IPS DF 6.9 (cell line): ENCODE measurements around the gene GCKR.
"Not testable (repeated sequence)": the region's sequence is repeated elsewhere in the genome, so short reads cannot be mapped to it uniquely, and the experiment has no call there.

Source experiments
- DNase-seq: peaks from one replicate; pipeline ENCODE4 v3.0.0-alpha.2; 2013; ENCODE audit warnings: low read depth, low spot score
- H3K27ac ChIP-seq: one replicate; pipeline ENCODE4 v1.5.1; 2013; ENCODE audit warnings: low read length, control low read depth
- H3K27me3 ChIP-seq: 2 replicates; pipeline ENCODE4 v1.6.1; 2013; ENCODE audit warnings: mild to moderate bottlenecking, low read length; ENCODE audit not compliant: control insufficient read depth, insufficient read depth
- H3K36me3 ChIP-seq: 2 replicates; pipeline ENCODE4 v1.6.1; 2013; ENCODE audit warnings: low read length; ENCODE audit not compliant: control insufficient read depth, insufficient read depth
- H3K4me1 ChIP-seq: 2 replicates; pipeline ENCODE4 v1.6.1; 2013; ENCODE audit warnings: low read length; ENCODE audit not compliant: control insufficient read depth, insufficient read depth
- H3K4me3 ChIP-seq: 2 replicates; pipeline ENCODE4 v1.5.1; 2013; ENCODE audit warnings: mild to moderate bottlenecking, low read length
- H3K9me3 ChIP-seq: 2 replicates; pipeline ENCODE4 v1.6.1; 2013; ENCODE audit warnings: low read length, inconsistent platforms; ENCODE audit not compliant: control insufficient read depth, insufficient read depth
- WGBS: extraction: QIAGEN DNeasy Blood & Tissue Kit; methylation state at CpG from one replicate; pipeline ENCODE4 v1.1.7; 2013; ENCODE audit warnings: mixed read lengths, missing lambda C conversion rate; ENCODE audit not compliant: insufficient read length, insufficient coverage; 5-methylcytosine and 5-hydroxymethylcytosine counted together

GCKR gene

DNA sequence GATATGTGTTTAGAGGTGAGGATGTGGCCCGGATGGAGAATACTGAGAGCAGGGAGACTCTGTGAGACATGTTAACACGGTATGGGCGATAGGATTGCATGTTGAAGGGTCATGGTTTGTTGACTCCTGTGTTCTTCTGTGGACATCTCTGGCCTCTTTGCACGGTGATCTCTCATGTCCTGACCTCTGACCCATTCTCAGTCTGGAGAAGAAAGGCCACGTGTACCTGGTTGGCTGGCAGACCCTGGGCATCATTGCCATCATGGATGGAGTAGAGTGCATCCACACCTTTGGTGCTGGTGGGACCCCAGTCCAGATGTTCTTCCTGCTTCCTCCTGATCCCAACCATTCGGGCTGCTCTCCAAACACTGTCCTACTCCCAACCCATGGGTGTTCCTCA is 9.9 kb downstream of the GCKR start:
- Histone ChIP-seq H3K36me3 (no peaks in the 10 kb centered on the region), H3K27me3 (no peaks in the 10 kb centered on the region), H3K4me1 (no peaks in the 10 kb centered on the region), H3K27ac (no peak overlapping the region), H3K9me3 (no peaks in the 10 kb centered on the region), H3K4me3 (no peak overlapping the region)
- no peak for DNase-seq
- no CpG with 5 or more reads among the region's 6 CpGs for whole genome bisulfite sequencing

DNA sequence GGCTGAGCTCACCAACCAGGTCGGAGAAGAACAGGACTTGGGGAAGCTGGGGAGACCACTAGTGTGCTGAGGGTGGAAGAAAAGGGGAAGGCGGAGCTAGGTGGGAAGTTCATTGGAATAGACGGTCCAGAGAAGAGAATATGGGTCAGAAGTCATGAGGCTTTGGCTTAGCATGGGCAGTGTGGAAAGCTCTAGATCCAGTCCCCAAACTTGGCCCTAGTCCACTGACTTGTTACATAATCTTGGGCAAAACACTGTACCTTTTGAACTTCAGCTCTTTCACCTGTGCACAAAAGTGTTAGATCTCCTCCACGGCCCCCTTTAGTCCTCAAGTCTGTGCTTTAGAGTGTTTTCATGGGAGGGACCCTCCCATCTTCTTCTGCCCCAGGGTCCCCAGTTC is 10.7 kb downstream of the GCKR start:
- no peaks in the 10 kb centered on the region for H3K9me3 ChIP-seq
- H3K27ac ChIP-seq: no peak overlapping the region
- no peaks in the 10 kb centered on the region for H3K36me3 ChIP-seq
- H3K4me3 ChIP-seq: no peak overlapping the region
- no CpG with 5 or more reads among the region's 4 CpGs for WGBS
- H3K4me1 ChIP-seq: no peaks in the 10 kb centered on the region
- no peaks in the 10 kb centered on the region for H3K27me3 ChIP-seq
- no peak for DNase-seq

DNA sequence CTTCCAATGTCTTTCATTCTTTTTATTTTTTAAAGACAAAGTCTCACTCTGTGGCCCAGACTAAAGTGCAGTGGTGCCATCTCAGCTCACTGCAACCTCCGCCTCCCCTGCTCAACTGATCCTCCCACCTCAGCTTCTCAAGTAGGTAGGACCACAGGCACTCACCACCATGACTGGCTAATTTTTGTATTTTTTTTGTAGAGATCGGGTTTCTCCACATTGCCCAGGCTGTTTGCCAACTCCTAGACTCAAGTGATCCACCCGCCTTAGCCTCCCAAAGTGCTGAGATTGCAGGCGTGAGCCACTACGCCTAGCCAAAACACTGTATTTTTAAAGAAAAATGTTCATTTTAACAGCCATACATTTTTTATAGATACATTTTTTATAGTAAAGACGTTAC is 12.7 kb downstream of the GCKR start:
- H3K4me1 ChIP-seq: no peaks in the 10 kb centered on the region
- no peaks in the 10 kb centered on the region for H3K27me3 ChIP-seq
- no peak overlapping the region for H3K4me3 ChIP-seq
- WGBS: no CpG with 5 or more reads among the region's 6 CpGs
- no peaks in the 10 kb centered on the region for H3K9me3 ChIP-seq
- H3K27ac ChIP-seq: no peak overlapping the region
- no peak for DNase-seq
- no peaks in the 10 kb centered on the region for H3K36me3 ChIP-seq

DNA sequence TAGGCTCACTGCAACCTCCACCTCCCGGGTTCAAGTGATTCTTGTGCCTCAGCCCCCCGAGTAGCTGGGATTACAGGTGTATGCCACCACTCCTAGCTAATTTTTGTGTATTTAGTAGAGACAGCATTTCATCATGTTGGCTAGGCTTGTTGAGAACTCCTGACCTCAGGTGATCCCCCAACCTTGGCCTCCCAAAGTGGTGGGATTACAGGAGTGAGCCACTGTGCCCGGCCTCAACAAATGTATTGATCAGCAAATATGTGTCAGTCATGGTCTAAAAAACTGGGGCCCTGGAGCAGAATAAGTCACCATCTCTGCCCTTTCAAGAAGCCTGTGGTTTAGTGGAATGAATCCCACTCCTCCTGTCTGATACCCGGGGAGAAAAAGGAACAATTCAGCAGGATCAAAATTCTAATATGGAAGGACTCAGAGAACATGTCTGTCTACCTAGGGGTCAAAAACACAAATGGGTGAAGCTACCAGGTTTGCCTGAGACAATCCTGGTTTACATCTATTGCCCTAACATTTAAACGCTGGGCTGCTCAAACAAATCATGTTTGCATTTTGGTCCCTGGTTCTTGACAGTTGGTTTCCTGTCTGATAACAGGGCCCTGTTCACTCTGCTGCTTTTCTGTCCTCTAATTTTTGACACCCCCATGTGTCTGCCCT is 21.6 kb downstream of the GCKR start:
- no CpG with 5 or more reads among the region's 5 CpGs for WGBS

DNA sequence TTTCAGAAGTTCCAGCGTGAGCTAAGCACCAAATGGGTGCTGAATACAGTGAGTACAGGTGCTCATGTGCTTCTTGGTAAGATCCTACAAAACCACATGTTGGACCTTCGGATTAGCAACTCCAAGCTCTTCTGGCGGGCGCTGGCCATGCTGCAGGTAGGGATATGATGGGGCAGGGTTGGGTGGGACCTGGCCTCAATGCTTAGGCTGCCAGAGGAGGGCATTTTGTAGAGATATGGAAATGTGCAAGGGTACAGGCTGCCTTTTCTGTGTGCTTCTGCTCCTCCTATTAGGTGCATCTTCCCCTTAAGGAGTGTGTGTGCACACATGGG is 22.1 kb downstream of the GCKR start:
- DNase-seq: no peak
- Histone ChIP-seq H3K27me3 (no peaks in the 10 kb centered on the region), H3K4me1 (peaks cover 1% of the 10 kb centered on the region; the same call in 1 of the 2 replicates), H3K9me3 (no peaks in the 10 kb centered on the region), H3K36me3 (no peaks in the 10 kb centered on the region), H3K4me3 (no peak overlapping the region), H3K27ac (no peak overlapping the region)
- no CpG with 5 or more reads among the region's 4 CpGs for whole genome bisulfite sequencing

More for the DNA sequence above, 21.6 kb downstream of the GCKR start:
- no peak for DNase-seq
- H3K4me1 ChIP-seq: peaks cover 1% of the 10 kb centered on the region; the same call in 1 of the 2 replicates
- H3K9me3 ChIP-seq: no peaks in the 10 kb centered on the region
- no peaks in the 10 kb centered on the region for H3K36me3 ChIP-seq
- H3K27ac ChIP-seq: no peak overlapping the region
- no peaks in the 10 kb centered on the region for H3K27me3 ChIP-seq
- no peak overlapping the region for H3K4me3 ChIP-seq

DNA sequence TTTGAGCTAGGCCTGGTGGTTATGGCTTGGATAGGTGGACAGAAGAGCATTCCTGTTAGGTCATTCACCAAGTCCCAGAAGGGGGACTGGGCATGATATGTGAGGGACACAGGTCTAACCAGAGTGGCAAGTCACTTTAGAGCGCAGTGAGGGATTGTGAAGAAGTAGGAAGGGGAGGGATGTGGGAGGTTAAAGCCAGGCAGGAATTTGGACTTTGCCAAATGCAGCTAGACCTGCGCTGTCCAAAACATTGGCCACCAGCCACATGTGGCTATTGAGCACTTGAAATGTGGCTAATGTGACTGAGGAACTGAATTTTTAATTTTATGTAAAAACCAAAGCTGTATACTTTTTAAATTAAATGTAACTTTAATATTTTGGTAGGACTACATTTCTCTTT is 23.7 kb downstream of the GCKR start:
- H3K4me1 ChIP-seq: peaks cover 1% of the 10 kb centered on the region; the same call in 1 of the 2 replicates
- no peak for DNase-seq
- H3K27me3 ChIP-seq: no peaks in the 10 kb centered on the region
- no peaks in the 10 kb centered on the region for H3K9me3 ChIP-seq
- WGBS: no CpG with 5 or more reads among the region's 2 CpGs
- no peak overlapping the region for H3K4me3 ChIP-seq
- no peaks in the 10 kb centered on the region for H3K36me3 ChIP-seq
- H3K27ac ChIP-seq: no peak overlapping the region

DNA sequence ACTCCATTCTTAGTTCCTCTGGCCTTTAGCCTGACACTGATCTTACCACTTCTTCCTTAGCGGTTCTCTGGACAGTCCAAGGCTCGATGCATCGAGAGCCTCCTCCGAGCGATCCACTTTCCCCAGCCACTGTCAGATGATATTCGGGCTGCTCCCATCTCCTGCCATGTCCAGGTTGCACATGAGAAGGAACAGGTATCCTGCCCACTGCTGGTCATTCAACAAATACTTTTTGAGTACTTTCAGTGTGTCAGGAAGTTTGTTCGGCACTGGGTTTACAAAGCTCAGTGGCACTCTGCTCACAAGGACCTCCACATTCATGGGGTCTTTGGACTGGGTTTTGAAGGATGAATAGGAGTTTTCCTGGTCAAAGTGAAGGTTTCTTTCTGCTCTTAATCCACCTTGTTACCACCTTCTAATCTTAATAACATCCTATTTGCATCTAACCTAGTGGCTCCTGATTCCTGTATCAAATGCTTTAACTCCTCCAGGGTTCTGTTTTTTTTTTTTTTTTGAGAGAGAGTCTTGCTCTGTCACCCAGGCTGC is 25.8 kb downstream of the GCKR start:
- H3K9me3 ChIP-seq: no peaks in the 10 kb centered on the region
- WGBS: no CpG with 5 or more reads among the region's 7 CpGs
- H3K27me3 ChIP-seq: no peaks in the 10 kb centered on the region
- no peak for DNase-seq
- H3K36me3 ChIP-seq: no peaks in the 10 kb centered on the region
- no peak overlapping the region for H3K27ac ChIP-seq
- H3K4me1 ChIP-seq: peaks cover 1% of the 10 kb centered on the region; the same call in 1 of the 2 replicates
- H3K4me3 ChIP-seq: no peak overlapping the region

DNA sequence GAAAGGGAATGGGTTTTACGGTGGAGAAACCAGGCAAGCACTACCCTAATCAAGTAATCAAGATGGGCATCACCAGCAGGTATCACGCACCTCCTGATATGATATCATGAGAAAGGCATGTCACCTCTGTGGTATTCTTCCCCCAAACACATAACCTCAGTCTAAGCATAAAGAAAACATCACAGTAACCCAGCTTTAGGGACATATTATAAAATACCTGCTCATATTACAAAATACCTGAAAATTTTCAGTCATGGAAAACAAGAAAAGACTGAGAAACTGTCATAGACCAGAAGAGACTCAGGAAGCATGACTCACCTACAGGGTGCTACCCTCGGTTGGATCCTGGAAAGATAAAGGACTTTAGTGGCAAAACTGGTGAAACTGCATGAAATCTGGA is 30.5 kb downstream of the GCKR start:
- no CpG with 5 or more reads among the region's 3 CpGs for WGBS
- DNase-seq: no peak
- Histone ChIP-seq H3K36me3 (no peaks in the 10 kb centered on the region), H3K27ac (no peak overlapping the region), H3K4me3 (no peak overlapping the region), H3K4me1 (no peaks in the 10 kb centered on the region), H3K9me3 (no peaks in the 10 kb centered on the region), H3K27me3 (no peaks in the 10 kb centered on the region)

DNA sequence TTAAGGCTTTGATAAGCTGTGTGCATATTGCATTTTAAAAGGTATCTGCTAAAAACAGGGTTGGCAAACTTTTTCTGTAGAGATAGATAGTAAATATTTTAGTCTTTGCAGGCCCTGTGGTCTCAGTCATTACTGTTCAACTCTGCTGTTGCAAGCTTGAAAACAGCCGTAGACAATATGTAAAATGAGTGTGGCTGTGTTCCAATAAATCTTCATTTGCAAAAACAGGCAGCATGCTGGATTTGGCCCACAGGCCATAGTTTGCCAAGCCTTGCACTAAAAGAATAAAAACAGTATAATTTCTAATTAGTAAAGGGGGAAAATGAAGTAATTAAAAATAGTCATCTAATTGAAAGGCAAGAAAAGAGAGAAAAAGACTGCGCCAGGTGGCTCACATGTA is 35.3 kb downstream of the GCKR start:
- no peaks in the 10 kb centered on the region for H3K4me1 ChIP-seq
- no peak overlapping the region for H3K4me3 ChIP-seq
- H3K27me3 ChIP-seq: no peaks in the 10 kb centered on the region
- H3K27ac ChIP-seq: no peak overlapping the region
- no peak for DNase-seq
- no peaks in the 10 kb centered on the region for H3K9me3 ChIP-seq
- WGBS: no CpG with 5 or more reads among the region's 2 CpGs
- H3K36me3 ChIP-seq: no peaks in the 10 kb centered on the region

DNA sequence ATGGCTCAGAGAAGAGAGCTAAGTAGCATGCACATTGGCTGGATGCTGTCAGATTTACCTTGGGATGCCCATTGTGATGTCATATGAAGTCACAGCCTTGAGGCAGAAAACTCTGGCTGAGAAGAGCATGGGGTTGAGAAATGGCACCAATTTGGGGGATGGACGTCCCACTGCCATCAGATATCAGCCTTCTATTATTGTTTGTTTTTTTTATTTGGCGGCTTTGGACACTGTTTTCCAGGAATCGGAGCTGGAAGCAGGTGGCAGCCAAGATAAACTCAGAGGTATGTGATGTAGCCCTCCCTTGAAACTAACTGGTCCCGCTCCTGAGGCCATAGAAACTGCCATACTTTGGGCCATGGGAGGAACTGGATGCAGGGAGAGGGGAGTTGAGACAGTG is 40.6 kb downstream of the GCKR start:
- no peak for DNase-seq
- Histone ChIP-seq H3K4me1 (no peaks in the 10 kb centered on the region), H3K27me3 (no peaks in the 10 kb centered on the region), H3K4me3 (no peak overlapping the region), H3K27ac (no peak overlapping the region), H3K36me3 (no peaks in the 10 kb centered on the region), H3K9me3 (no peaks in the 10 kb centered on the region)
- WGBS: no CpG with 5 or more reads among the region's 4 CpGs

DNA sequence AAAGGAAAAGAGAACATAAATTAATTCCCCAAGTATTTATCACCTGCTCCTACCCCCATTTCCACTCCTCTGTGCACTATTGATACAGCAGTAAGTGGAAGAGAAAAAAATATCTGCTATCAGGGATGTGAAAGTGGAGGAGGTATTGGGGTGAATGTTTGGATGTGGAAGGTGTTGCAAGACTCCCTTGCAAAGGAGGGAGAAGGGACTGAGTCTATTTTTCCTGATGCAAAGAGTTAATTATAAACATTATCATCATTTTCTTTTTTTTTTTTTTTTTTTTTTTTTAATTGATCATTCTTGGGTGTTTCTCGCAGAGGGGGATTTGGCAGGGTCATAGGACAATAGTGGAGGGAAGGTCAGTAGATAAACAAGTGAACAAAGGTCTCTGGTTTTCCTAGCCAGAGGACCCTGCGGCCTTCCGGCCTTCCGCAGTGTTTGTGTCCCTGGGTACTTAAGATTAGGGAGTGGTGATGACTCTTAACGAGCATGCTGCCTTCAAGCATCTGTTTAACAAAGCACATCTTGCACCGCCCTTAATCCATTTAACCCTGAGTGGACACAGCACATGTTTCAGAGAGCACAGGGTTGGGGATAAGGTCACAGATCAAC is 42.3 kb downstream of the GCKR start:
- no CpG with 5 or more reads among the region's 6 CpGs for WGBS
- H3K27me3 ChIP-seq, H3K4me1 ChIP-seq, H3K4me3 ChIP-seq, H3K36me3 ChIP-seq, H3K27ac ChIP-seq, H3K9me3 ChIP-seq, DNase-seq: not testable (repeated sequence)
